CD14-positive monocyte (primary cell): ENCODE data around the gene DHX9. TPM values are rescaled to one million over a fixed set of nuclear protein-coding genes. Genes with fewer than 3 reads are reported as not detected.

ENCODE experiments used
- DNase-seq, 3 donors: peaks; one replicate each; pipeline ENCODE4 v3.0.0-alpha.2; 2011 to 2022
- H2AFZ ChIP-seq: 2 replicates; pipeline ENCODE4 v1.6.0; 2012; ENCODE audit warnings: mild to moderate bottlenecking, low read depth, low read length, inconsistent platforms; ENCODE audit not compliant: insufficient read depth, poor library complexity, severe bottlenecking
- H3K27ac ChIP-seq, 2 donors: 1 replicate in 1 of 2; 2 replicates in 1 of 2; pipeline ENCODE4 v1.5.1; 2012 to 2013; ENCODE audit warnings: low read length in 2 of 2, control low read depth in 1 of 2, inconsistent platforms in 1 of 2, low read depth in 1 of 2, mild to moderate bottlenecking in 1 of 2
- H3K27me3 ChIP-seq, 2 donors: one replicate each; pipeline versions ENCODE4 v1.6.0 to v1.6.1; 2011 to 2013; ENCODE audit warnings: low read length in 2 of 2; ENCODE audit not compliant: control insufficient read depth in 2 of 2, insufficient read depth in 2 of 2
- H3K36me3 ChIP-seq, 2 donors: replicated peaks in 1 of 2; 1 replicate in 1 of 2; 2 replicates in 1 of 2; pipeline versions ENCODE4 v1.5.1 to v1.6.1; 2012 to 2013; ENCODE audit warnings: low read length in 2 of 2, control low read depth in 1 of 2, inconsistent platforms in 1 of 2, mild to moderate bottlenecking in 1 of 2; ENCODE audit not compliant: insufficient read depth in 2 of 2, control insufficient read depth in 1 of 2
- H3K4me1 ChIP-seq, 2 donors: 1 replicate in 1 of 2; 2 replicates in 1 of 2; pipeline versions ENCODE4 v1.5.1 to v1.6.1; 2012 to 2013; ENCODE audit warnings: low read length in 2 of 2, control low read depth in 1 of 2, inconsistent platforms in 1 of 2, mild to moderate bottlenecking in 1 of 2, moderate library complexity in 1 of 2; ENCODE audit not compliant: insufficient read depth in 2 of 2, control insufficient read depth in 1 of 2
- H3K4me2 ChIP-seq: replicated peaks from 2 replicates; pipeline ENCODE3; 2012; ENCODE audit warnings: low read length, moderate library complexity, mild to moderate bottlenecking; ENCODE audit not compliant: poor library complexity, severe bottlenecking; ENCODE audit errors: extremely low read depth
- H3K4me3 ChIP-seq, 3 experiments: fragments of 200-600 bp in 1 of 3; sonication (generic) in 1 of 3; replicated peaks in 1 of 3; 1 replicate in 2 of 3; 2 replicates in 1 of 3; pipeline ENCODE4 v1.5.1; 2011 to 2013; ENCODE audit warnings: low read length in 3 of 3, mild to moderate bottlenecking in 3 of 3, control low read depth in 2 of 3, low read depth in 2 of 3, inconsistent platforms in 1 of 3, moderate library complexity in 1 of 3
- H3K79me2 ChIP-seq: 2 replicates; pipeline ENCODE4 v1.6.0; 2012; ENCODE audit warnings: mild to moderate bottlenecking, control low read depth, inconsistent platforms, low read length, moderate library complexity; ENCODE audit not compliant: insufficient read depth
- H3K9ac ChIP-seq: 2 replicates; pipeline ENCODE4 v1.6.0; 2017; ENCODE audit warnings: low read length, mild to moderate bottlenecking; ENCODE audit not compliant: insufficient read depth, poor library complexity, severe bottlenecking
- H3K9me3 ChIP-seq, 2 donors: replicated peaks in 1 of 2; 1 replicate in 1 of 2; 2 replicates in 1 of 2; pipeline versions ENCODE4 v1.5.1 to v1.6.1; 2012 to 2013; ENCODE audit warnings: low read length in 2 of 2, control low read depth in 1 of 2; ENCODE audit not compliant: control insufficient read depth in 1 of 2, insufficient read depth in 1 of 2
- H4K20me1 ChIP-seq: 2 replicates; pipeline ENCODE4 v1.6.0; 2012; ENCODE audit warnings: mild to moderate bottlenecking, low read length, control low read depth, moderate library complexity; ENCODE audit not compliant: insufficient read depth
- H3K27ac Mint-ChIP-seq, 7 donors: one replicate each; pipeline ENCODE4 v1.8.0; 2020; ENCODE audit warnings: mild to moderate bottlenecking in 7 of 7, mixed read lengths in 7 of 7, moderate library complexity in 6 of 7, inconsistent platforms in 2 of 7
- H3K27me3 Mint-ChIP-seq, 3 donors: one replicate each; pipeline ENCODE4 v1.8.0; 2021 to 2022; ENCODE audit warnings: low read depth in 3 of 3, mild to moderate bottlenecking in 3 of 3, mixed read lengths in 3 of 3, moderate library complexity in 3 of 3, inconsistent platforms in 1 of 3
- H3K36me3 Mint-ChIP-seq, 2 donors: one replicate each; pipeline ENCODE4 v1.8.0; 2020; ENCODE audit warnings: mixed read lengths in 2 of 2, inconsistent platforms in 1 of 2, mild to moderate bottlenecking in 1 of 2
- H3K4me1 Mint-ChIP-seq: one replicate; pipeline ENCODE4 v1.8.0; 2020; ENCODE audit warnings: mild to moderate bottlenecking, mixed read lengths
- H3K4me3 Mint-ChIP-seq, 2 donors: one replicate each; pipeline ENCODE4 v1.8.0; 2020; ENCODE audit warnings: mild to moderate bottlenecking in 2 of 2, mixed read lengths in 2 of 2, moderate library complexity in 1 of 2
- H3K9me3 Mint-ChIP-seq, 7 donors: one replicate each; pipeline ENCODE4 v1.8.0; 2020 to 2022; ENCODE audit warnings: mixed read lengths in 7 of 7, mild to moderate bottlenecking in 6 of 7, moderate library complexity in 6 of 7, inconsistent platforms in 2 of 7
- WGBS: methylation state at CpG from one replicate; pipeline ENCODE4 v1.1.5; 2013; ENCODE audit warnings: missing lambda C conversion rate; ENCODE audit not compliant: insufficient coverage; 5-methylcytosine and 5-hydroxymethylcytosine counted together
- intact Hi-C, 2 donors: fragments of 100-400 bp; cut with micrococcal nuclease; formaldehyde crosslinking; loops; one replicate each; pipeline versions ENCODE4 v1.15.0 to v1.15.1; 2023
- polyA plus RNA-seq, 3 donors: library from polyadenylated mRNA; depleted of rRNA in 1 of 3; unstranded in 2 of 3; stranded (reverse) in 1 of 3; fragments of 300-500 nt in 2 of 3; fragments of >200 nt in 1 of 3; fragmentation: Illumina TruSeq in 2 of 3; gene quantifications; 1 replicate in 2 of 3; 2 replicates in 1 of 3; pipeline ENCODE4 v1.2.3, GENCODE V29; 2012 to 2021
- TF ChIP-seq, protein P1 (sequence below): fragments of 200-600 bp; IDR thresholded peaks from one replicate; pipeline ENCODE4 v1.8.0; 2022; ENCODE audit warnings: antibody characterized with exemption, mild to moderate bottlenecking

Gene DHX9
- polyA plus RNA-seq, 3 donors: 57.9 to 71.5 (median 58.5) TPM

DNA sequence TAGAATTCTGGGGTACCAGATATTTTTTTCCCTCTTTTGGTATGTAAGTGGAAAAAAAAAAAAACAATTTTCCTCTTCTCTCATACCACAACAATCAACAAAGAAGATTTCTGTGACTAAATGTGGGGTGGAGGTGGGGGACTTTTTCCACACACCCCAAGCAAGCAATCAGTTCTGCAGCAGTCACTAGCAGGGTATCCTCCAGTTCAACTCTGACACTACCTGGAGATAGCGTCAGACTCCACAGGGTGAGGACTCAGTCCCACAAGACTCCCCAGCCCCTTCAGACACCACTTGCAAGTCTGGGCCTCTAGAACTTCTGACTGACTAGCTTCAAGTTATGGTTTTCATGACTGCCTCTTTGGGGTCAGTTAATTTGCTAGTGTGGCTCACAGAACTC is 6.2 kb downstream of the DHX9 start:
- DNase-seq: no peak
- intact Hi-C loops: no loop called here
- H3K4me1 ChIP-seq: peaks cover 9 to 15% of the 10 kb centered on the region in 2 donors
- H3K79me2 ChIP-seq: peaks cover 100% of the 10 kb centered on the region
- no peaks in the 10 kb centered on the region for H3K9me3 ChIP-seq
- Mint-ChIP-seq H3K36me3 (peaks cover 71 to 88% of the 10 kb centered on the region in 2 donors), H3K4me1 (peaks cover 20% of the 10 kb centered on the region), H3K27me3 (no peaks in the 10 kb centered on the region), H3K9me3 (no peaks in the 10 kb centered on the region), H3K4me3 (no peak overlapping the region), H3K27ac (peak overlapping the region in 1 of 7 donors; percentile 21)
- H3K4me2 ChIP-seq: no peak overlapping the region
- H3K36me3 ChIP-seq: peaks cover 73 to 83% of the 10 kb centered on the region in 2 donors
- H3K9ac ChIP-seq: no peak overlapping the region
- H2AFZ ChIP-seq: no peak overlapping the region
- no peak overlapping the region for H3K27ac ChIP-seq
- no peak overlapping the region for H3K4me3 ChIP-seq
- WGBS: 100% methylated on average over 1 of the region's 1 CpG
- no peaks in the 10 kb centered on the region for H3K27me3 ChIP-seq
- TF ChIP-seq, protein P1, sequence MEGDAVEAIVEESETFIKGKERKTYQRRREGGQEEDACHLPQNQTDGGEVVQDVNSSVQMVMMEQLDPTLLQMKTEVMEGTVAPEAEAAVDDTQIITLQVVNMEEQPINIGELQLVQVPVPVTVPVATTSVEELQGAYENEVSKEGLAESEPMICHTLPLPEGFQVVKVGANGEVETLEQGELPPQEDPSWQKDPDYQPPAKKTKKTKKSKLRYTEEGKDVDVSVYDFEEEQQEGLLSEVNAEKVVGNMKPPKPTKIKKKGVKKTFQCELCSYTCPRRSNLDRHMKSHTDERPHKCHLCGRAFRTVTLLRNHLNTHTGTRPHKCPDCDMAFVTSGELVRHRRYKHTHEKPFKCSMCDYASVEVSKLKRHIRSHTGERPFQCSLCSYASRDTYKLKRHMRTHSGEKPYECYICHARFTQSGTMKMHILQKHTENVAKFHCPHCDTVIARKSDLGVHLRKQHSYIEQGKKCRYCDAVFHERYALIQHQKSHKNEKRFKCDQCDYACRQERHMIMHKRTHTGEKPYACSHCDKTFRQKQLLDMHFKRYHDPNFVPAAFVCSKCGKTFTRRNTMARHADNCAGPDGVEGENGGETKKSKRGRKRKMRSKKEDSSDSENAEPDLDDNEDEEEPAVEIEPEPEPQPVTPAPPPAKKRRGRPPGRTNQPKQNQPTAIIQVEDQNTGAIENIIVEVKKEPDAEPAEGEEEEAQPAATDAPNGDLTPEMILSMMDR: no peak
- peaks cover 100% of the 10 kb centered on the region for H4K20me1 ChIP-seq

DNA sequence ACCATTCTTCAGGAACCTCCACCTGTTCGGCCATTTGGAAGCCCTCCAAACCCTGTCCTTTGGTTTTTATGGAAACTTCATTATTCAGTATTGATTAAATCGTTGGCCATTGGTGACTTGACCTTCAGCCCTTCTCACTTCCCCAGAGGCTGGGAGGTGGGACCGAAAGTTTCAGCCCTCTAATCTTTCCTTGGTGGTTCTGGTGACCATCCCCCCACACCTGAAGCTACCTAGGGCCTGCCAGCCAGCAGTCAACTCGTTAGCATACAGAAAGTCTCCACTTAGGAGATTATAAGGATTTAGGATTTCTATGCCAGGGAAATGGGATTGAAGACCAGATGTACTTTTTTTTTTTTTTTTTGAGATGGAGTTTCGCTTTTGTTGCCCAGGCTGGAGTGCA is 6.7 kb downstream of the DHX9 start:
- intact Hi-C loops: no loop called here
- no peaks in the 10 kb centered on the region for H3K9me3 Mint-ChIP-seq
- Histone ChIP-seq H3K4me3 (no peak overlapping the region), H3K36me3 (peaks cover 79 to 88% of the 10 kb centered on the region in 2 donors), H3K4me2 (no peak overlapping the region), H3K9ac (no peak overlapping the region), H3K27me3 (no peaks in the 10 kb centered on the region), H3K27ac (no peak overlapping the region), H3K79me2 (peaks cover 98% of the 10 kb centered on the region), H2AFZ (no peak overlapping the region), H4K20me1 (peaks cover 100% of the 10 kb centered on the region), H3K4me1 (peaks cover 4 to 10% of the 10 kb centered on the region in 2 donors), H3K9me3 (no peaks in the 10 kb centered on the region)
- H3K27ac Mint-ChIP-seq: peak overlapping the region in 3 of 7 donors; percentile 46 to 80 (median 52)
- H3K36me3 Mint-ChIP-seq: peaks cover 74 to 89% of the 10 kb centered on the region in 2 donors
- H3K4me1 Mint-ChIP-seq: peaks cover 14% of the 10 kb centered on the region
- H3K27me3 Mint-ChIP-seq: no peaks in the 10 kb centered on the region
- 83% methylated on average over 1 of the region's 5 CpGs for WGBS
- DNase-seq: no peak
- TF ChIP-seq, protein P1: no peak
- H3K4me3 Mint-ChIP-seq: no peak overlapping the region
